Activated CD4-positive, CD25-positive, alpha-beta regulatory T cell treated with anti-CD3 and anti-CD28 coated beads, Interleukin-2, amount 50 U/mL, for 16 hours (primary cell): ENCODE data around the gene SHROOM3.
"Not testable (repeated sequence)": the region's sequence is repeated elsewhere in the genome, so short reads cannot be mapped to it uniquely, and the experiment has no call there.

Experiments used
- DNase-seq: peaks from one replicate; pipeline ENCODE4 v3.0.0-alpha.2; 2020; ENCODE audit warnings: low read depth, low spot score

SHROOM3 gene

DNA sequence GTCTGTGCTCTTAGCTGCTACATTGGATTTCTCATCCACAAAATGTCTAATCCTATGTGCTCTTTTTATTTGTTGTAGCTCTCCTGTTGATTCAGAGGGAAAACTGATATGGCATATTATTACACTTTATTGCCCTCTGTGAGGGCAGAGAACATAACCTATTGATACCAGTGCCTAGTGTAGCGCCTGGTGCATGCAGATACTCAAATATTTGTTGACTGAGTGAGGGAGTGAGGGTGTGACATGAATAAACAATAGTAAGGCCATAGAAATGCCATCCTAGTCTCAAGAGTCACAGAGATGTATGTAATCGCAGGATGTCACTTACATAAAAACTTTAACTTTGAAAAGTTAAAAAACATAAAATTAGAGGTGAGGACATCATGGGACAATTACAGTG, 159.1 kb downstream of the SHROOM3 start:
- no peak for DNase-seq

GRCh38 chr4:76595435-76595834, 160.4 kb downstream of the SHROOM3 start:
- DNase-seq, result no peak

DNA sequence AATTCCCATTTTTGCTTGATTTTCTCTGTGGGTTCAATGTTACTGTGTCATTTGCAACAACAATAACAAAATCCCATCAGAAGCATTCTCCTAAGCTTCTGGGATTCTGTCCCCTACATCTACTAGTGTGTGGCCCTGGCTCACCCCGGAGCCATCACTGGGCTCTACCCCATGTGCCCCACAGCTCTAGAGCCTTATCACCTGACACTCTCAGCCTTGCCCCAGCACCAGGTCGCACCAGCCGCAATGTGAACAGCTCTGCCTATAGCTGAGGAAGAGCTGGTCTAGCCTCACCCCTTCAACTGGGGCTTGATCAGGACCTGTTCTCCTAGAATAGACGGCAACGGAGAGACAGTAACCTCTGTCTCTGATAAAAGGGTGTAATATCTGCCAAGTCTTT, 161.7 kb downstream of the SHROOM3 start:
- no peak for DNase-seq

GRCh38 chr4:76597423-76597979, 162.5 kb downstream of the SHROOM3 start:
- DNase-seq, result no peak

DNA sequence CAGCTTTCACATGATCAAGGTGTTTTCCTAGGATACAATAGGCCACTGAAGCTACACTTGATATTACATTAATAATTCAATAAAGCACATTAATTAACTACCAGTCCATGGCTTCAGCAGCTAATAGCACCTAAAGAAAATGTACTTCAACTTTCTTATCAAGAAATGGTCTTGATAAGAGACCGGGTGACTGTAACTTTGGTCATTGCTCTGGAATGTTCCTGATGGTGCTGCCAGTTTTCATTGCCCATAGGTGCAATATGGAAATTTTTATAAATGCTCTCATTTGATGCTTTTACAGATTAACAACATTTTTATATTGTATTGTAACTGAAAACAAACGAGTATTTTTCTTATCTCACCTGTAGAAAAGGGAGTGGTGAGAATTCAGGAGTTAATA, 165.4 kb downstream of the SHROOM3 start:
- DNase-seq, result no peak

- DNase-seq, result no peak
These were observed 166.8 kb downstream of the SHROOM3 start for GRCh38 chr4:76601791-76602190.

DNA sequence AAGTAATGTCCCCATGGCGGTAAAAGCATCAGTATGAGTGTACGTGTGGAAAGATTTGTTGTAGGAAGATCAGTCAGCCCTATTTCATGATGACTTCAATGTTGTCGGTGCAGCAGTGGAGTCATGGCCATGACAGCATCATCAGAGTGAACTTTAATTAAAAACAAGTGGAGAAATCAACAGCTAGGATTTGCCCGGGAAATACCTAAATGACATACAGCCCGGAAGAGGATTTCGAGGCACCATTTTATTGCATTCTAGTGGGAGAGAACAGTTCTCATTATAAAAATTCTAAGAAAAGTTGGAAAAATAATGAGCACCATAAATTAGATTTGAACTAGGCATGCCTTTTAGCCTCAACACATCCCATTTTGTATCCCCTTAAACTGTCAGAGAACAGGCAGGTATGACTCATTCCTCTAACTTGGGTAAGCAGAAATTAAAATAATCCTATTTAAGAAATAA, 170.1 kb downstream of the SHROOM3 start:
- DNase-seq, result no peak

DNA sequence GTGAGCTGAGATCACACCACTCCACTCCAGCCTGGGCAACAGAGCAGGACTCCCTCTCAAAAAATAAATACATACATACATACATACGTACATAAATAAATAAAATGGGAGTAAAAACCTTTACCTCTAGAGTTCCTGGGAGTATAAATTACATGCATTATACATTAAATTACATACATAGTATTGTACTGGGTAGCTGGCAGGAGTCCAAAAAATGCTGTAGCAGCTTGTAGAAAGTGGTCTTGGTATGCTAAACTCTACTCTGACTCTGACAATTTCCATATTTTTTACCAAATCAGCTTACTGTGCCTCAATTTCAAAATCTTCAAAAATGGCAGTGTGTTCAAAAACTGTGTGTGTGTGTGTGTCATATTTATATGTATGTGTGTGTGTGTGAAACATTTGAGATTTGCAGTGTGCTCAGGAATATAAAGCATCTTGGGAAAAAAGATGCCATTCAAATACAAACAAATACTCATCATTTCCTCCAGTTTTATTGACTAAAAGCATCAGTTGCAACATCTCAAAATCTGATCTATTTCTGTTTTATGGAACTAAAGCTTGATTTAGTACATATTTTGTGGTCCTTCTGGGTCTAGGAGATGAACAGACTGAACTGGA, 171.7 kb downstream of the SHROOM3 start:
- no peak for DNase-seq

DNA sequence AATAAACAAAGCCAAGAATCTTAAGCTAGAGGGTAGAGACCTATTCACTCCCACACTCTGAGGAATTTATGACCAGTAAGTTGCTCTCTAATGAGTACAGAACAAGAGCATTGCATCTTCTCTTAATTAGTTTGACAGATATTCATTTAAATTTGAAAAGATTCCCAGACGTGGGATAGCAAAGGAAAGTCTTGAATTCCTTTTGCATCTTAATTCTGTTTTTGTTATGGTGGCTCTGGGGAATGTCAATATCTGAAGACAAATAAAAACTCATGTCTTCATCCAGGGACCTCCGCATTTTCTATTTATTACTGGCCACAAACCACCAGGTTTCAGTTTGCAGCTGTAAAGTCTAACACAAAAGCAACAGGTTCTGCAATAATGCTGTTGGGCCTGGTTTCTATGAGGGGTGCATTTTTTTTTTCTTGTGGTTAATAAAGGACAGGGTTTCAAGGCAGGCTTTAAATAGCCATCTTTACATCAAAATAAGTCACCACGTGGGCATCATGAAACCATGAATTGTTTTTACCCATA, 172.3 kb downstream of the SHROOM3 start:
- no peak for DNase-seq

GRCh38 chr4:76607846-76608245, 172.8 kb downstream of the SHROOM3 start:
- no peak for DNase-seq

DNA sequence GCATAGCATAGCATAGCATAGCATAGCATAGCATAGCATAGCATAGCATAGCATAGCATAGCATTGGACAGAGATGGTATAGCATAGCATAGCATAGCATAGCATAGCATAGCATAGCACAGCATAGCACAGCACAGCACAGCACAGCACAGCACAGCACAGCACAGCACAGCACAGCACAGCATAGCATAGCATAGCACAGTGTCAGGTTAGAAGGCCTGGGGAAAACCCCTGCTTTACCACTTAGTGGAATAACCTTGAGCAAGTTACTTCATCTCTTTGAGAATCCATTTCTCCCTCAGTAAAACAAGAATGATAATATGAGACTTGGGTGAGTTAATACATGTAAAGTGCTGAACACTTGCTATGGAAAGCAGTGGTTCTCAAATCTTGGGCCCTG, 173.5 kb downstream of the SHROOM3 start:
- DNase-seq, result not testable (repeated sequence)

GRCh38 chr4:76610751-76611547, 175.9 kb downstream of the SHROOM3 start:
- DNase-seq, result no peak

DNA sequence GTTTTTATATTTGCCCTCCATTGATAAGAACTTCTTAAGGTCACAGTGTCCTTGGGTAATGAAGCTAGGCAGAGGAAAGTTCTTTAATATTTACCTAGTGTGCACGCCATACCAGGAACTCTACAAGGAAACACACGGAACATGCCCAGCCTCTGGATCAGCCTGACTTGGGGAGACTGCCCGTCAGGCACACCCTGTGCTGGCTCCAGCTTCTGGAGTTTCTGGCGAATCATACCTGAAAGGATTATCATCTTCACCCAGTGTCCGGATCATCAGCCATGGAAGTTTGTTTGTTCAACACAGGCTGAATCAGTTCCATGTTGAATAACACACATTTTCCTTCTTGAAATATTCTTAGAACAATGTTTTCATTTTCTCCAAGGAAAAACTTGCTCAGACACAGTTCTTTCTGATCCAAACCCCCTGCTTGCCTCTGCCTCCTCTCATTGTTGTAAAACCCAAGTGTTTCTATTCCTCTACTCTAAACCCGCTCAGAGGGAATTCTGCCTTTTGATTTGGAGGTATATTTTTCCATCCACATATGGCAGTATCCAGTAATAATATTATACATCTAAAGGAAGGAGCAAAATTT, 176.7 kb downstream of the SHROOM3 start:
- DNase-seq, result no peak

DNA sequence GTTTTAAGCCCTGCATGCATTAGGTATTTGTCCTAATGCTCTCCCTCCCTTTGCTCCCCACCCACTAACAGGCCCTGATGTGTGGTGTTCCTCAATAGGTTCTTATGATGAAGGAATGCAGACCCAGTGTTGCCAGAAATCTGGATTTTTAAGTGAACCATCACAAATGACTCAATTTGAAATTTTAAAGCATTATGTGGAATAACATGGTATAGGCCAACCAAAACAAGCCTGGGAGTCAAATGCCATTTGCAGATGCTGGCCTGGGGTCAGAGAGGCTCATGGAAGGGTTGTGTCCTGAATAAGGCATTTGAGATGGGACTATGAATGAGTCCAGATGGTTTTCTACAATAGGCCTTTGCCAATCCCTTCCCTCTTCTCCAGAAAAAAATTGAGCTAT, 179.6 kb downstream of the SHROOM3 start:
- no peak for DNase-seq

- no peak for DNase-seq
These were observed 181.0 kb downstream of the SHROOM3 start for GRCh38 chr4:76615999-76616398.

DNA sequence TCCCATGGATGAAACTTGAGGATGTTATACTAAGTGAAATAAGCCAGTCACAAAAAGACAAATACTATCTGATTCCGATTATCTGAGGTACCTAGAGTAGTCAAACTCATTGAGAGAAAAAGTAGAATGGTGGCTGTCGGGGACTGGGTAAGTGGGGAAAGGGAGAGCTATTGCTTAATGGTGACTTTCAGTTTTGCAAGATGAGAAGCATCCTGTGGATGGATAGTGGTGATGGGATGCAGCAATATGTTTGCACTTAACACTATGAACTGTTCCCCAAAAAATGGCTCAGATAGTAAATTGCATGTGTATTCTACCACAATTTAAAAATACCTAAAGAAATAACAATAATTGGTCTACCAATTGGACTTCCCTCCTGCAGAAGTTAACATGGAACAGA, 181.5 kb downstream of the SHROOM3 start:
- no peak for DNase-seq

GRCh38 chr4:76620723-76621468, 185.9 kb downstream of the SHROOM3 start:
- no peak for DNase-seq

DNA sequence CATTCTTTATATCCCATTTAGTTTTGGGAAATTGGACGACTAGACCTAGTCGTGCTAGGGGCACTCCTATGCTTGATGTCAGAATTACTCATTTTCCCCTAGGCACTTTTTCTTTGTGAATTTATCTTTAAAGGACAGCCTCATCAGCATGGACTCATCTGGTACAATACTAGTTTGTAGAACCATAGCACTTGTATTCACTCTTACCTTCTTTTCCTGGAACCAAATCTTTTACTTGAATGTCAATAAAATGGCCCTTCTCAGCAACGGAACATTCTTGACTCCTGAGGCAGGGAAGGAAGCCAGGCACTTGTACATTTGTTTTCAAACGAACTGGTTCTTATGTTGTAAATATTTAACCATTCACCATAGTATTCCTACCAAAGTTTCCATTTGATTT, 187.1 kb downstream of the SHROOM3 start:
- DNase-seq, result no peak

GRCh38 chr4:76622717-76623116, 187.7 kb downstream of the SHROOM3 start:
- DNase-seq, result no peak

DNA sequence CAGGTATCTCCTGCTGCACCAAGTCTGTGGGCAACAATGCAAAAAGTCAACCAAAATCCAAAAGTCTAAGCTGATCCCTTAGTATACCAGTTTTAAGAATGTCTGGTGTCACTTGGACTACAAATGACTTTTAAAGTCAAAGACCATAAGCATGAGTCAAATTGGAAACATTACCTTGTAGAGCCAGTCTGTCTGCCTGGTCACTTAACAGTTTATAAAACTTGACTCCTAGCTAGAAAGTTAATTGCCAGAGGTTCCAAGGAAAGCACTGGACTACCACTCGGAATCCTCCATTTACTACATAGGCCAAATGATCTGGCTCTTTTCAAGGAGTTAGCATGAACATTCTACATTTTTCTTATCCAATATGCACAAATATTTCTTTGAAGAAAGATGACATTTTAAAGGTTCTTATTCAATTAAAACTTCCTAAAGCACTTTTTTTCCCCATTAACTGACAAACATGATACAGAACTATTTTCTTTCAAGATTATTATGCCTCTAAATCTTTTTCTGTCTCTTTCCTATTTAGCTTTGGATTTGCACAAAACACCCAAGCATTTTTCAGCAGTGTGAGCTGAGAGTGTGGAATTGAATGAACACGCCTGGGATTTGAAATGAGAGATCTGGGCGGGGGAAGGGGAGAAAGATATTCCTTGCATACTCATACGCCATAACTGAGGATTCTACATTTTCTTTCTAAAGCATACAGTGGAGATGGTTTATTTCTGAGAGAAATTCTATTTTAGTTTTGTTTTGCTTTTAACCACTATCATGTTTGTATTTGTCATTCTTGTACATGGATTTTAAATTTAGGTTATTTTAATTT, 188.4 kb downstream of the SHROOM3 start:
- DNase-seq, result no peak

GRCh38 chr4:76624241-76624681, 189.2 kb downstream of the SHROOM3 start:
- no peak for DNase-seq
